Fibroblast of upper back skin (primary cell): ENCODE measurements around the gene SDS.

Experiments
- DNase-seq: peaks from one replicate; pipeline ENCODE4 v3.0.0-alpha.2; 2013

Gene SDS, protein sequence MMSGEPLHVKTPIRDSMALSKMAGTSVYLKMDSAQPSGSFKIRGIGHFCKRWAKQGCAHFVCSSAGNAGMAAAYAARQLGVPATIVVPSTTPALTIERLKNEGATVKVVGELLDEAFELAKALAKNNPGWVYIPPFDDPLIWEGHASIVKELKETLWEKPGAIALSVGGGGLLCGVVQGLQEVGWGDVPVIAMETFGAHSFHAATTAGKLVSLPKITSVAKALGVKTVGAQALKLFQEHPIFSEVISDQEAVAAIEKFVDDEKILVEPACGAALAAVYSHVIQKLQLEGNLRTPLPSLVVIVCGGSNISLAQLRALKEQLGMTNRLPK

GRCh38 chr12:113403435-113404415, at the start of gene SDS:
TSS of gene SDS (minus strand) at chr12:113403887. CDS start at chr12:113399708, 4,179 bp downstream.
- peak; percentile 54 for DNase-seq

DNA sequence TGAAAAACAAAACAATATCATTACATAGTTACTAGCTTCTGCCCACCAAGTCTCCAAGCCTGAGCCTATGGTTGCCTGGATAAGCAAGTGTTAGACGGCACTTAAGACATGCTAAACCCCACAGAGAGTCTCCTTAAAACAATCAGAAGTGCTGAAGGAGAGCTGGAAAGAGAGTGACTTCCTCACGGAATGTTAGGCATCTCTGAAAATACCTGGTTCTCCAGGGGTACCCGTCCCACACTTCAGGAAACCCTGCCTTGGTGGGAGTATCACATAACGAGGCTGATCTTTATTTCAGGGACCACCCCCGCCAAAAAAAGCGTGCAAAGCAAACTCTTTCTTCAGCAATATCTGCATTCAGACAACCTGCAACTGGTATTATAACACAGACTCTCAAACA, 49.6 kb upstream of the SDS start:
- no peak for DNase-seq

DNA sequence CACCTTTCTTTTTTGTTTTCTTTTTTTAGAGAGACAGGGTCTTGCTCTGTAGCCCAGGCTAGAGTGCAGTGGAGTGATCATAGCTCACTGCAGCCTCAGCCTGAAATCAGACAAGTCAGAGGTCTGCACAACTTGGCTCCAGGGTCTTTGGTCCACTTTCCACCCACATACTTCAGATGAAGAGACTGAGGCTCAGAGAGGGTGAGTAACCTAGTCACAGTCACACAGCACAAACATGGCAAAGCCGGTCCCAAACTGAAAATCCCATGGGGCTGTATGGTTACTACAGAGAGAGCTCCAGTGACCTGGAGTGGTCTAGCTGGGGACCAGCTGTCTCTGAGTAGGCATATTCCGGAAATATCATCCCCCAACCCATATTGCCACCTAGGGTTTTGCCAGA, 48.8 kb upstream of the SDS start:
- DNase-seq = no peak

GRCh38 chr12:113449839-113450238, 46.2 kb upstream of the SDS start:
- DNase-seq = no peak

- no peak for DNase-seq
These were observed 45.6 kb upstream of the SDS start for GRCh38 chr12:113449299-113449698.

GRCh38 chr12:113448873-113449272, 45.2 kb upstream of the SDS start:
- DNase-seq = no peak

- no peak for DNase-seq
These were observed 42.0 kb upstream of the SDS start for GRCh38 chr12:113445544-113446171.

DNA sequence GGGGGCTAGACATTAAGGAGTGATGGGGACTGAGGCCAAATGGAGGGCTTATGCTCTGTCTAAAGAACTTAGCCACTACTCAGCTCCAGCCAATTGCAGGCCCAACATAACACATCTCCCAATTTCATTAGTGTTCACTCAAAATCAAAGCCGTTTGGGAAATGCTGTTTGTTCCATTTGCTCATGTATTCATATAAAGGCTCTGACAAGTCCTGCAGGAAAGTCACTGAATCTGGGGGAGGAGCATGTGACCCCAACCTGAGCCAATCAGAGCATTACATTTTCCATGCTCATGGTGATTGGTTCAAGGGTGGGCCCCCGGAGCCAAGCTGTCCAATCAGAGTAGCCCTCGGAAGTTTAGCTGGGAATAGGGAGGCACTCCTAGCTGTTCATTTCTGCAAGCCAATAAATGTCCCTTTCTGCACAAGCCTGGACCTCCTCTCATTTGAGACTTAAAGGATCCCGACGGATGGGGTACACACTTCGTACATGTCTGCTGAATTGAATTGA, 39.4 kb upstream of the SDS start:
- DNase-seq = no peak

- DNase-seq = no peak
These were observed 37.5 kb upstream of the SDS start for GRCh38 chr12:113440947-113441782.

GRCh38 chr12:113440336-113440735, 36.6 kb upstream of the SDS start:
- DNase-seq = no peak

DNA sequence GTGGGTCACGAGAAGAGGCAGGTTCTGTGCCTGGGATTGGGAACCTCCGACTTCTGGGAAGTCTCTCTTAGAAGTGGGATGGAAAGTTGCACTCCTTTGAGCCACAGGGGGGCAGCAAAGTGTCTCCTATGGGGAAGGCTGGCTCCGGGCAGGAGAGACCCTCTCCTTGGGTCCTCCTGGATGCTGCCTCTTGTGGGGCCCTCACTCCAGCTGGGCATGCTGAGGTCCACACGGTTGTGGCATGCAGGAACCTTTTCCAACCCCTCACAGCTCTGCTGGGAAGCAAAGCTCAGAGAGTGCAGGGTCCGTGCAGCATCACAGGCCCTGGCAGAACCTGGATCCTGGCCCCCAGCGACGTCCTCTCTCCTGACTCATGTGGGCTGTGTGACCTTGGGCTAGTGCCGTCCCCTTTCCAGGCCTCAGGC, 35.9 kb upstream of the SDS start:
- peak; percentile 20 for DNase-seq

GRCh38 chr12:113439301-113439597, 35.6 kb upstream of the SDS start:
- DNase-seq = no peak

DNA sequence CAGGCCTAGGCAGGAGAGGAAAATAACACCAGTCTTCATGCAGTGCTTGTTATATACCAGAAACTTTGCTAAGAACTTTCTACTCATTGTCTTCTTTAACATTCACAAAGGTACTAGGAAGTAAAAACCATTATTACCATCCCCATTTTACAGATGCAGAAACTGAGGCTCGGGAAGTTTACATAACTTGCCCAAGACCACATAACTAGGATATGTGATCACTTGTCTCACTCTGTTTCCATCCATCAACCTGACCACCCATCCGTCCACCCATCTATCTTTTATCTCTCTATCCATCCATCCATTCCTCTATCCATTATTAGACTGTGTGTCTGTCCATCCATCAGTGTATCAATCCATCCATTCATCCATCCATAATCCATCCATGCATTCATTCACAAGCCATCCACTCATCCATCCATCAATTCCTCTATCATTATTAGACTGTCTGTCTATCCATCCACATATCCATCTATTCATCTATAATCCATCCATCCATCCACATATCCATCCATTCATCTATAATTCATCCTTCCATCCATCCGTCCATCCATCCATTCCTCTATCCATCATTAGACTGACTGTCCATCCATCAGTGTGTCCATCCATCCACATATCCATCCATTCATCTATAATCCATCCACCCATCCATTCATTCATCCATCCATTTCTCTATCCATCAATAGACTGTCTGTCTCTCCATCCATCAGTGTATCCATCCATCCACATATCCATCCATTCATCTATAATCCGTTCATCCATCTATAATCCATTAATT, 35.0 kb upstream of the SDS start:
- DNase-seq = no peak

DNA sequence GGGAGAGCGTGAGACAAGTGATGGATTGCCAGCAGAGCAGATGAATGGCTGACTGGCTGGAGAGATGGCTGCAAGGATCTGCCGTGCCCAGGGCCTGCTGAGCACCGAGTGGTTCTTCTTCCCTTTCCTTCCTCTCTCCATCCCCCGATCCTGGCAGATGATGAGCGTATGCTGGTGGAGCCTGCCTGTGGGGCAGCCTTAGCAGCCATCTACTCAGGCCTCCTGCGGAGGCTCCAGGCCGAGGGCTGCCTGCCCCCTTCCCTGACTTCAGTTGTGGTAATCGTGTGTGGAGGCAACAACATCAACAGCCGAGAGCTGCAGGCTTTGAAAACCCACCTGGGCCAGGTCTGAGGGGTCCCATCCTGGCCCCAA, 34.0 kb upstream of the SDS start:
- DNase-seq = no peak

GRCh38 chr12:113436993-113437728, 33.5 kb upstream of the SDS start:
- DNase-seq = no peak

DNA sequence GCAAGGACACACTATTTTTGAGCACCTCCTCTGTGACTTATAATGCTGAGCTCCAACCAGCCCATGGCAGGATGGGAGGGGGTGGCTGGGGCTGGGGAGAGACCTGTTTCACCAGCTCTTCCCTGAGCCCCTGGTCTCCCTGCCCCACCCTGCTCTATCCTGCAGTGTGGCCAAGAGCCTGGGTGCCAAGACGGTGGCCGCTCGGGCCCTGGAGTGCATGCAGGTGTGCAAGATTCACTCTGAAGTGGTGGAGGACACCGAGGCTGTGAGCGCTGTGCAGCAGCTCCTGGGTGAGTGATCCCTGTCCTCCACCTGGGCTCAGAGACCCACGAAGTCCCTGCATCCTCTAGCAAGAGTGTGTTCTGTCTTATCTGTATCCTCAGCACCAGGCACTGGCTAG, 32.9 kb upstream of the SDS start:
- no peak for DNase-seq

- DNase-seq = no peak
These were observed 31.7 kb upstream of the SDS start for GRCh38 chr12:113435367-113435766.

GRCh38 chr12:113432986-113433385, 29.3 kb upstream of the SDS start:
- no peak for DNase-seq

DNA sequence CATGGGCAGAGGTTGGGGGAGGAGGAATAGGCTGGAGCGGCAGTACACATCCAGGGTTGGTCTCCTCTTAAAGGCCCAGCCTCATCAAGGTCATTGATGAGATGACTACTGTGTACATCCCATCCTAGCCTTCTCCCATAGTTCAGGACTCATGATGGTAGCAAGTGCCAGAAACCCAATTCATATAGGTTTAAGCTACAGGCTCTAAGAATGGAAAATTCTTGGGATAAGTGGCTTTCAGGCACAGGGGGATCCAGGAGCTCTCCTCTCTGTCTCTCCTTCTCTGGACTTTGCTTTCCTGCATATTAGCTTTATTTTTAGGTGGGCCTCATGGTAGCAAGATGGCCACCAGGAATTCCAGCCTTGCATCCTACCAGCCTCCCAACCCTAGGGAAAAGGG, 24.8 kb upstream of the SDS start:
- DNase-seq = no peak

GRCh38 chr12:113427882-113428281, 24.2 kb upstream of the SDS start:
- no peak for DNase-seq

DNA sequence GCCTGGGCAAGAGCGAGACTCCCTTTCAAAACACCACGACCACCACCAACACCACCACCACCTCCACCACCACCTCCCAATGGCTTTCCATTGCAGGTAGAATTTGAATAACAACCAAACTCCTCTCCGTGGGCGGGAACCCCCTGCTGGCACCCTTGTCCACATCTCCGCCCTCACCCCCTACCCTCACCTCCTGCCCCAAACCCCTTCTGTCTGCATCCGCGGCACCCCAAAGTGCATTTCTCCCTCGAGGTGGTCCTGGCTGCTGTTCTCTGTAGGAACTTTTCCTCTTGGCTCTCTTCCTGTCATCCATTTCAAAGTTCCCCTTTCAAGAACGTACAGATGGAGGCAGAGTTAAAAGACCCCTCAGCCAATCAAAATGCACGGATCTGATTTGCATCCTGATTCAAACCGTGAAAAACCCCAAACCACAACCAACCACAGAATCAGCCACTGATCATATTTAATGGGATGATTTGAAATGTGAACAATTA, 22.3 kb upstream of the SDS start:
- DNase-seq = no peak
